NCI-H2171 (cell line): ENCODE data around the gene ATP6V1F.
A peak's percentile ranks its signal among the peaks of the same experiment; 100 is the strongest.

Experiments used
- DNase-seq: peaks from one replicate; lab custom pipeline; 2025; lab: John Stamatoyannopoulos, UW

The ATP6V1F gene

DNA sequence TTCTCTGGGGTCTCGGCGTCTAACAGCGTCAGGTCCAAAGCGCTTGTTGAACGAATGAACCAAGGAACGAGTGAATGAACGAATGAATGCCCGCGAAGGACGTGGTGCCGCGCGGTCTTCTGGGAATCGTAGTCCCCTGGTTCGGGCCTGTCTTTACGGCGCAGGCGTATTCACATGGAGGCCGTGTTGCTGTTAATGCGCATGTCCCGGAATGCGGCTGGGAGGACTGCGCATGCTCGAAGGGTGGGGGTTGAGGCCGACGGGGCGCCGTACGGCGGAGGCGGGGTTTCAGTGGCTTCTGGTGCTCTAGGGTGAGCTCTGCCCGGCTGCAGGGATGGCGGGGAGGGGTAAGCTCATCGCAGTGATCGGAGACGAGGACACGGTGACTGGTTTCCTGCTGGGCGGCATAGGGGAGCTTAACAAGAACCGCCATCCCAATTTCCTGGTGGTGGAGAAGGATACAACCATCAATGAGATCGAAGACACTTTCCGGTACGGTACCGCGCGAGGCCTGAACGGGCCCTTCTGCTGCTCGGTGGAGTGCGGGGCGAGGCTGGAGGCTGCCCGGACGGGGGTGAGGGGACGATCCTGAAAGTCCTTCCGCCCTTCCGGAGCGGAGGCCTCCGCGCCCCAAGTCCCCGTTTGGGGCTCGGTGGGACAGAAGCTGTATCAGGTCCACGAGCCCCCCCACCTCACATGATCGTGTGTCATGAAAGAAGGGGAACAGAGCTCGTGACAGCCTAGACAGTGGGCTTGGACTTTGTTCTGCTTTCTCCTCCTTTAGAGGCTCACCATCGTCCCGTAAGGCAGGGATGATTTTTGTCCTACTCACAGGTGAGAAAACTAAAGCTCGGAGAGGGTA lies at the start of gene ATP6V1F:
Gene ATP6V1F (plus strand): TSS at position 286 of the 862 bp plus-strand sequence. CDS start 49 bp downstream, at position 335.
- DNase-seq, result peak; percentile 92

GRCh38 chr7:128814499-128814898 lies 48.2 kb upstream of the ATP6V1F start:
- DNase-seq, result peak; percentile 47

DNA sequence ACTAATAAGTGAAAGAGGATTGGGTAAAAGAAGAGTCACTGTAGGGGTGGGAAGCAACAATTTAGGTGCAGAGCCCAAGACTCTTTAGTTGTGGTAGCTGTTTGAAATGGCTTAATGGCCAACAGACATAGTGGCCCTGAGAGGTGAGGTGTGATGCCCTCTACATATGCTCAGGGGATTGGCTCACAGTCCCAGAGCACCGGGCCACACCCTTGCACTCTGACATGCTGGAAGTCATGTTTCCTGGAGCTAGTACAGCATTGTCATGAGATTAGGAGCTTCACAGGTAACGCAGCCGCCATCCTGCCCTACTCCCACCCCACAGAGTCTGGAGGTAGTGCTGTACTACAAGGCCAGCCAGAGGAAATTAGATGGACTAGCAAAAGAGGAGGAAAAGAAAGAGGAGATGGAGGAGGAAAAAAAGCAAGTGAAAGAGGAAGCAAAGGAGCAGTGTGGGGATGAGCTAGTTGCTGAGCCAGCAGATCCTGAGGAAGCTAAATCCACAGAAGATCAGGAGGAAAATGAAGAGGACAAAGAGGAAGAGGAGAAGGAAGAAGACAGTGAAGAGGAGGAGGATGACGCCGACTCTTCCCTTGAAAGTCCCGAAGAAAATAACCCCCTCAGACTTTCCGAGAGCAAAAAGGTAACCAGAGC lies 47.2 kb upstream of the ATP6V1F start:
- DNase-seq, result no peak

GRCh38 chr7:128818694-128819093 lies 44.0 kb upstream of the ATP6V1F start:
- no peak for DNase-seq

DNA sequence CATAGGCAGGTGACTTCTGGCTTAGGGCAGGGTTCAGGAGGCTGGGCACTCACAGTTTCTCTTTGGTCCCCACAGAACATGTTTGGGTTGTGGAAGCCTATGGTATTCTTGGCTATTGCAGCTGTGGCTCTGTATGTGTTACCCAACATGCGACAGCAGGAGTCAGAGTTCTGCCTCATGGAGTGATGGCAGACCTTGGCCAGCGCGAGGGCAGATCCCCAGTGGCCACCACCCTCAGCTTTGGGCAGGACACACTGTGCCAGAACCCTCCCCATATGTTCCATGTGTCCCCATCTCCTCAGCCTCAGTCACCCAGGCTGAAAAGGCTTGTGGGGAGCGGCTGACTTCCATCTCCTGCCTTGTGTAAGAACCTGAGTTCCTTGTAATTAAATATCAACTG lies 40.9 kb upstream of the ATP6V1F start:
- no peak for DNase-seq

- no peak for DNase-seq
Measured at GRCh38 chr7:128826512-128826911, 36.1 kb upstream of the ATP6V1F start.

- DNase-seq, result no peak
Measured at GRCh38 chr7:128826916-128827247, 35.8 kb upstream of the ATP6V1F start.

DNA sequence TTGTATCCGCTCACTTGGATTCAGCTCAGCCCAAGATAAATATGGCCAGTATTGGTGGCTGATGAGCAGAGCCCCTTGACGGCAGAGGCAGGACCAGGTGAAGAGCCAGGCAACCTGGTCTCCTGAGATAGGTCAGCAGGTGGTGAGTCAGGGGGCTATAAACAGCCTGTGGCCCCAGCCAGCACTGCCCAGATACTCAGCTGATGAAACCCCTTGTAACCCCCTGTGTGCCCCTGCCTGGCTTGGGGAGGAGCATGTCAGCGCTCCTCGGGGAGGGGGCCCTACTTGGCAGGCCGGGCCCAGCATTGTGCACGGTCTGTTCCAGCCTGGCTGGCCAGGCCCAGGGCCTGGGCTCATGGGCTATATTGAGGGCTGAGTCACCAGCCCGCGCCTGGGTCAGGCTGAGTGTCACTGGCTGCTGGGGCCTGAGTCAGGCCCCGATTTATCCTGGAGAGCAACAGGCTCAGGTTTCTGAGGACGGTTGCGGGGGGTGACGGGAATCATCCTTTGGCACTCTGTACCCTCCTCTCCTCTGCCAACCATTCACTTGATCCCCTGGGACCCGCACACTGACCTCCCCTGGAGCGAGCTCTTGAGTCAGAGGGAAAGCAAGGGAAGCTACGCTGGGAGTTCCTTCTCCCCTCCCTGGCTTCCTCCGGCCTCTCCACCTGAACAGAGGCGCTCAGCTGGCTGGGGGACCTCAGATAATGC lies 35.3 kb upstream of the ATP6V1F start:
- DNase-seq, result no peak

- no peak for DNase-seq
Measured at GRCh38 chr7:128827971-128828711, 34.5 kb upstream of the ATP6V1F start.

- DNase-seq, result no peak
Measured at GRCh38 chr7:128829391-128830166, 33.1 kb upstream of the ATP6V1F start.

- DNase-seq, result no peak
Measured at GRCh38 chr7:128830231-128831177, 32.2 kb upstream of the ATP6V1F start, which contains the start of gene FLNC. TSS of gene FLNC (plus strand) at chr7:128830406. CDS start at chr7:128830638, 232 bp downstream.

GRCh38 chr7:128831178-128831993 lies 31.3 kb upstream of the ATP6V1F start:
- peak; percentile 51 for DNase-seq

DNA sequence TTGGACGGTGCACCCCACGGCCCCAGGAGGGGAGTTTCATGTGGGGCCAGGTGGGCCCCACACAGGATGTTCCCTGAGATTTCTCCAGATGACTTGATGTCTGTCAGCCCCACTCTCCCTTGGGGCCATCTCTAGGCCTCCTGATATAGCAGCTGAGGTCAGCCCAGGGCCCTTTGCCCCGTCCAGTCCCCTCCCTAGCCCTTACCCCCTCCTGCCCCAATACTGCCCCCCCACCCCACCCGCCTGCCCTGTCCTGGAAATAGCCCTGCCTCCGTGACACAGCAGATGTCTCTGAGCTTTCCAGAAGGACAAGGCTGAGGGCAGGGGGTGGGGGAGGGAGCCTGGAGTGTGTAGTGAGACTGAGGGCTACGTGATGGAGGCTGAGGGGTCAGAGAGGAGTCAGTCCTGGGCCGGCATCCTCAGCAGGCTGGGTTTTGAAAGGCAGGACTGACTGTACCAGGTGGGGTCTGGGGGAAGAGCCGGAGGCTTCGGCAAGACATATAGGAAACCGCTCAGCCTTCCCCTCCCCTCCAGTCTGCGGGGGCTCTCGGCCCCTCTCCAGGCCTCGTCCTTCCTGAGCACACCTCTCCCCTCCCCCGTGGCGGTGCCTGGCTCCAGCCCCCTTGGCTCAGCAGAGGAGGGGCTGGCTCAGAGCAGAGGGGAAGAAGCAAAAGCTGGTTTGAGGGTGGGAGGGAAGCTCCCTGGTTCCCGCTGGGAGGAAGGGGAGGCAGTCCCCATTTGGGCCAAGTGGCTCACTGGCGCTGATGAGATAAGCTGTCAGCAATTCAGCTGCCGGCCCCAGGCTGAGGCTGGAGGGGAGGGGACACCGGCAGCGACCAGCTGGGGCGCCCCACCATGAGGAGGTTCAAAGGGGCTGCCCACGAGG lies 30.4 kb upstream of the ATP6V1F start:
- peak; percentile 81 for DNase-seq

DNA sequence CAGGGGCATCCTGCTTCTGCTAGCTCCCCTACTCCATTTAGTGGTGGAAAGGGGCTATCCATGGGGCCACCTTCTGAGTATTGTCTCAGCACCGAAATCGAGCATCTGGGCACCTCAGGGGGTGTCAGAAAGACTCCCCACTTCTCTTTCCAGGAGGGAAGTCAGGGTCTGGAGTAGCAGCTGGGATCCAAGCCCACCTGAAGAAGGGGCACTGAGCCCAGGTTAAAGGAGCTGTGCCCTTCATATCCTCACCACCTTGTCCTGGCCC lies 29.8 kb upstream of the ATP6V1F start:
- DNase-seq, result no peak

DNA sequence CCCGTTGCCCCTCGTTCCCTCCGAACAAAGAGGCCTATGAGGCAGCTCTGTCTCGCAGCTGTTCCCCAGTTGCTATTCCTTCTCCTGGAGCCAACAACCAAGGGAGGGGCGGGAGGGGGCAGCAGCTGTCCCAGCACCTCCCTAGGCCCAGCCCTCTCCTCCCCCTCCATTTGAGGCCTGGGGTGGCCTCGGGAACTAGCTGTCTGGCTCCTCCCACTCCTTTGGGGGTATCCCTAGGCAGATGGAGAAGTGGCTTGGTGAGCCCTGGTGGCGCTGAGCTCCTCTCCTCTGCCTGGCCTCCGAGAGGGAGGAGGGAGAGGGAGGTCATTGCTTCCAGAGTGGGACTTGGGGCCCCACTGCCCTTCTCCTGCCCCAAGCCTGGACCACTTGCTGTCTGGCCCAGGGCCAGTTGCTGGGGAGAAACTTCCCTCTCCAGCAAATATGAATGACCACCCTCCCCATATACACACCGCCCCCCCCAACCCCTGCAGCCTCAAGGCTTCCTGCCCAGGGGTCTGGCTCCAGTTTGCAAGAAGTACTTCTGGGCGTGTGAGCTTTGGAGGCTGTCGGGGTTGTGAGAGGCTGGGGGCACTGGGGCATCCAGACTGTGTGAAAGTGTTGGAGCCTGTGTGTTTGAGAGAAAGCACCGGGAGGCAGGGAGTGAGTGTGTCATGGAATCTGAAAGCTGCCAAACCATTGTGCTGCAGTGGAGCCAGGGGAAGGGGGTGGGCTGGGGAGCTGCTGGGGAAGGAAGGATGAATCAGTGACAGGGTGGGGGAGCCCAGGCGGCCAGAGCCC lies 29.3 kb upstream of the ATP6V1F start:
- DNase-seq, result peak; percentile 97

GRCh38 chr7:128833946-128834325 lies 28.7 kb upstream of the ATP6V1F start:
- DNase-seq, result no peak

DNA sequence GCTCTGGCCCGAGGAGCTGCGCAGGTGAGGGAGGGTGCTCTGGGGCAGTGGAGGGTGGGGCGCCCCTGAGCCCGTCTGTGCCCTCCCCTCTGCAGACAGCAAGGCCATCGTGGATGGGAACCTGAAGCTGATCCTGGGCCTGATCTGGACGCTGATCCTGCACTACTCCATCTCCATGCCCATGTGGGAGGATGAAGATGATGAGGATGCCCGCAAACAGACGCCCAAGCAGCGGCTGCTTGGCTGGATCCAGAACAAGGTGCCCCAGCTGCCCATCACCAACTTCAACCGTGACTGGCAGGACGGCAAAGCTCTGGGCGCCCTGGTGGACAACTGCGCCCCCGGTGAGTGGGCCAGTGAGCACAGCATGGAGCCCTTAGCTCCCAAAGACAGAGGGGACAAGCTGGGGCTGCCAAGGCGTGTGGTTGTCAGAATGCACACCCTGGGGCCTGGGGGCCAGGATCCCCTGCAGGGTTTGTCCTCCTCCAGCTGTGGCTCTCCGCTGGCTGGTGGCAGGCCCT lies 27.4 kb upstream of the ATP6V1F start:
- no peak for DNase-seq
